Measurements from ENCODE around the gene C11orf87.

Gene C11orf87

GRCh38 chr11:109421981-109422869, at the start of gene C11orf87:
C11orf87 (plus strand) TSS chr11:109422190; CDS start chr11:109423634, 1,444 bp downstream.
- FAIRE-seq (no peak), DNase-seq (ENCODE audit: extremely low spot score, insufficient read length, low read depth) (no peak)

GRCh38 chr11:109374032-109374431, 48.0 kb upstream of the C11orf87 start:
- FAIRE-seq (no peak), DNase-seq (ENCODE audit: extremely low spot score, insufficient read length, low read depth) (no peak)

GRCh38 chr11:109374441-109374840, 47.5 kb upstream of the C11orf87 start:
- FAIRE-seq (no peak), DNase-seq (ENCODE audit: extremely low spot score, insufficient read length, low read depth) (no peak)

GRCh38 chr11:109377039-109377742, 44.8 kb upstream of the C11orf87 start:
- DNase-seq (ENCODE audit: extremely low spot score, insufficient read length, low read depth) (no peak), FAIRE-seq (no peak)

- FAIRE-seq, result no peak
- DNase-seq (ENCODE audit: extremely low spot score, insufficient read length, low read depth), result no peak
Measured at GRCh38 chr11:109378034-109378433, 44.0 kb upstream of the C11orf87 start.

- FAIRE-seq, result no peak
- no peak for DNase-seq (ENCODE audit: extremely low spot score, insufficient read length, low read depth)
Measured at GRCh38 chr11:109383306-109383705, 38.7 kb upstream of the C11orf87 start.

GRCh38 chr11:109384873-109385272, 37.1 kb upstream of the C11orf87 start:
- FAIRE-seq, result no peak
- no peak for DNase-seq (ENCODE audit: extremely low spot score, insufficient read length, low read depth)

GRCh38 chr11:109388982-109389381, 33.0 kb upstream of the C11orf87 start:
- DNase-seq (ENCODE audit: extremely low spot score, insufficient read length, low read depth), result no peak
- FAIRE-seq, result no peak

- DNase-seq (ENCODE audit: extremely low spot score, insufficient read length, low read depth), result no peak
- FAIRE-seq, result no peak
Measured at GRCh38 chr11:109390752-109391151, 31.2 kb upstream of the C11orf87 start.

- no peak for FAIRE-seq
- no peak for DNase-seq (ENCODE audit: extremely low spot score, insufficient read length, low read depth)
Measured at GRCh38 chr11:109401545-109401944, 20.4 kb upstream of the C11orf87 start.

- FAIRE-seq (no peak), DNase-seq (ENCODE audit: extremely low spot score, insufficient read length, low read depth) (no peak)
Measured at GRCh38 chr11:109405671-109406070, 16.3 kb upstream of the C11orf87 start.

GRCh38 chr11:109416601-109417000, 5.4 kb upstream of the C11orf87 start:
- FAIRE-seq, result no peak
- DNase-seq (ENCODE audit: extremely low spot score, insufficient read length, low read depth), result no peak

- FAIRE-seq (no peak), DNase-seq (ENCODE audit: extremely low spot score, insufficient read length, low read depth) (no peak)
Measured at GRCh38 chr11:109422870-109423465, 978 bp downstream of the C11orf87 start.

- DNase-seq (ENCODE audit: extremely low spot score, insufficient read length, low read depth), result no peak
Measured at GRCh38 chr11:109423466-109424190, 1.6 kb downstream of the C11orf87 start.

GRCh38 chr11:109424901-109425300, 2.9 kb downstream of the C11orf87 start:
- FAIRE-seq (no peak), DNase-seq (ENCODE audit: extremely low spot score, insufficient read length, low read depth) (no peak)

More at GRCh38 chr11:109423466-109424190, 1.6 kb downstream of the C11orf87 start:
- no peak for FAIRE-seq

- DNase-seq (ENCODE audit: extremely low spot score, insufficient read length, low read depth), result no peak
- no peak for FAIRE-seq
Measured at GRCh38 chr11:109425554-109425953, 3.6 kb downstream of the C11orf87 start.

- FAIRE-seq (no peak), DNase-seq (ENCODE audit: extremely low spot score, insufficient read length, low read depth) (no peak)
Measured at GRCh38 chr11:109426442-109427240, 4.7 kb downstream of the C11orf87 start.

GRCh38 chr11:109432105-109432504, 10.1 kb downstream of the C11orf87 start:
- DNase-seq (ENCODE audit: extremely low spot score, insufficient read length, low read depth), result no peak
- FAIRE-seq, result no peak

- DNase-seq (ENCODE audit: extremely low spot score, insufficient read length, low read depth), result no peak
- FAIRE-seq, result no peak
Measured at GRCh38 chr11:109433753-109434256, 11.8 kb downstream of the C11orf87 start.
